Measurements from ENCODE around the gene IL22RA1.

IL22RA1 gene

DNA sequence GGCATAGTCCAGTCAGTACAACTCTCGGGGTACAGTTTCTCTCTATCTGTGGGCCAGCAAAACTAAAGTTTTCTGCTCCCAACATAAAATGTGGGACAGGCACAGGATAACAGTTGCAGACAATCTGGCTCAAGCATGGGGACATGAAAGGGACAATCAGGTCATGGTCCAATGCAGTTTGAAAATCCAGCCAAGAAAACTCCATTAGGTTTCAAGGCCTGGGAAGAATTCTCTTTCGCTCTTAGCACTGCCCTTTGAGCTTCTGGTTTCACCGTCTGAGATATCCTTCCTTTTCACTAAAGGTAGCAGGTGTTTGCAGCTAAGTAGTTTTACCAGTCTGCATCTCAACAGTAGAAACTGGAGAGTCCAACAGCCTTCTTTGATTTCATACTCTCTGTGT, 21.1 kb upstream of the IL22RA1 start:
- no peak for DNase-seq

DNA sequence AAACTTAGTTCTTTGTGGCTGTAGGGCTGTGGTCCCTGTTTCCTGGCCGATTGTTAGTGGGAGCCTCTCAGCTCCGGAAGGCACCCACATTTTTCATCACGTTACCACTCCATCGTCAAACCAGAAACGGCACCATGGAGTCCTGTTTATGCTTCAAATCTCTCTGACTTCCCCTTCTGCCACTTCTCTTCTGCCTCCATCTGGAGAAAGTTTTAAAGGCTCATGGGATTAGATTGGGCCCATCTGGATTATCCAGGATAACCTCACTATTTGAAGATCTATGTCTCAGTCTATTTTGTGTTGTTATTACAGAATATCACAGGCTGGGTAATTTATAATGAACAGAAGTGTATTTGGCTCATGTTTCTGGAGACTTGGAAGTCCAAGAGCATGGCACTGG, 19.3 kb upstream of the IL22RA1 start:
- no peak for DNase-seq

DNA sequence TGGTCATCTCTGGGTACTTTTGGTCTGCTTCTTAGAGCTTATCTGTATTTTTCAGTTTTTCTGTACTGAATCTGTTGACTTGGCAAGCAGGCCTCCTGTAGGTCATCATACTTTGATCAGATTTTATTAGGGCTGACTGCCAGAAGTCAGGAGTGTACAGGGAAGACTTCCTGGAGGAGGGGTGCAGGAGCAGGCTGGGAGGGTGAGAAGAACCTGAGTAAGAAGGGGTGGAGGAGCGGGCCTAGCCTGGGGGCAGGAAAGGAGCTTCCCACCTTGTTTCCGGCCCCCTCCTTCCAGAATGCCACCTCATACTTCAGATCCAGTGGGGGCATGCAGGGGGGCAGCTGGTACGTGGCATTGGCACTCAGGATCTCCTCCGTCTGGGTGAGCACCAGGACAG, 18.3 kb upstream of the IL22RA1 start:
- no peak for DNase-seq

DNA sequence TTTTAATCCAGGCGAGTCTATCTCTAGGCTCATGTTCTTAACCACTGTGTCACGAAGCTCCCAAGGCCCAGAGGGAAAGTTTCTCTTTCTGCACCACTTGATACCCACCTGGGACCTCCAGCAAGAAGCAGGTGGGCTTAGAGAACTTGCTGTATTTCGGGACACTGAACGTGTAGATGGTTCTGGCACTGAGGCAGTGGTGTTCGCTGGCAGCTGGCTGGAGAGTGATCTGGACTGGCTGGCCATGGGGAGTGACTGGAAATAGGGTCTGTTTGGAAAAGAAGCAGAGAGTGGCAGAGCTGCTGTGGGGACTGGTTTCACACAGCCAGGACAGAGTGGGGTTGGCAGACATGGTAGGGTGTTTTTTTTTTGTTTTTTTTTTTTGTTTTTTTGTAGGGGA, 16.4 kb upstream of the IL22RA1 start:
- no peak for DNase-seq

DNA sequence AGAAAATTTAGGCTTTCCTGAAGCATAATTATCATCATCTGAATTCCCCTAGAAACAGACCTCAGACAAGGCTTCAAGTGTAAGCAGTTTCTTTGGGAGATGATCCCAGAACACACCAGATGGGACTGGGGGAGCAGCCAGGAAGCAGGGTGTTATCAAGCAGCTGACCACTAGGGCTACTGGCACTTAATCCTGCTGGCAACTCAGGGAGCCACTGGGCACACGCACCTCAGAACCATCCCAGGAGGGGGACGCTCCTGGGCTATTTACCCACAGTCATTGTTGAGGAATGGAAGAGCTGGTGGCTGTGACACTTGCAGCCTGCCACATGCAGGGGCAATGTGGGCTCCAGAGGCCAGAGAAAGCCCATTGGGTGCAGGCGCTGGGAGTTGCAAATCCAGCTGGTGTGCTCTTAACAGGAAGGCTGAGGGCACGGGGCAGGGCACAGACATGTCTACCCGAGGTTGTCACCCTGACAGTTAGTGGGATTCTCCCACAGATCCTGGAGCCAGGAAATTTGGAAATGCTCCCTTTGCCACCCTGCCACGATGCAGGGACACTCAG, 15.1 kb upstream of the IL22RA1 start:
- no peak for DNase-seq

DNA sequence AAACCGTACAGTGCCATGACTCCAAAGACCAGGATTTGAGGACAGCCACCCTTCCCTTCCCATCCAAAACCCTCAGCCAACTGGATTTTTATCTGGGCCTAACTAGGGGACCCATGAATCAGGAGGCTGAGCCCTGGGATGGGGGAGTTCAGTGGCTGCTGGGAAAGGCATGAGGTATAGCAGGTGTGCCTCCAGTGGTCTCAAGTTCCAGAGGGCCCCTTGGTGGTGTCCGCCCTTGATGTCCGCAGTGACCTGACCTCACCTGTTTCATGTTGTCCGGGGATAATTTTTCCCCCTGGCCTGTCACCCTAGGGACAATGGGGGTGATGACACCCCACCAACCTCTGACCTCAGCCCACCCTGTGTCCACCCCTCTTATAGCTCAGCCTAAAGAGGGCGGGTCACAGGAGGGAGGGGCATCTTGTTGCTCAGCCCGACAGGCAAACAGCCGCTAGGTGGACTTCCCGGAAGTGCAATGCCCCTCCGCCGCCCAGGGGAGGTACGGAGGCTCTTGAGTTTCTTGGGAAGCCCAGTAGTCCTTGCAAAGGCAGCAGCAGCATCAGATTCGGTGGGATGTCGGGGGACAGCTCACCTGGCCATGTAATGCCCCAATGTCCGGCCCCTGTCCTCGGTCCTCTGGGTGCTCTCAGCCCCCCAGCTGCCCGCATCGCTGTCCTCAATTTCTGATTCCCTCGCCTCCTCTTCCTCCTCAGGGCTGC, 13.8 kb upstream of the IL22RA1 start:
- no peak for DNase-seq

DNA sequence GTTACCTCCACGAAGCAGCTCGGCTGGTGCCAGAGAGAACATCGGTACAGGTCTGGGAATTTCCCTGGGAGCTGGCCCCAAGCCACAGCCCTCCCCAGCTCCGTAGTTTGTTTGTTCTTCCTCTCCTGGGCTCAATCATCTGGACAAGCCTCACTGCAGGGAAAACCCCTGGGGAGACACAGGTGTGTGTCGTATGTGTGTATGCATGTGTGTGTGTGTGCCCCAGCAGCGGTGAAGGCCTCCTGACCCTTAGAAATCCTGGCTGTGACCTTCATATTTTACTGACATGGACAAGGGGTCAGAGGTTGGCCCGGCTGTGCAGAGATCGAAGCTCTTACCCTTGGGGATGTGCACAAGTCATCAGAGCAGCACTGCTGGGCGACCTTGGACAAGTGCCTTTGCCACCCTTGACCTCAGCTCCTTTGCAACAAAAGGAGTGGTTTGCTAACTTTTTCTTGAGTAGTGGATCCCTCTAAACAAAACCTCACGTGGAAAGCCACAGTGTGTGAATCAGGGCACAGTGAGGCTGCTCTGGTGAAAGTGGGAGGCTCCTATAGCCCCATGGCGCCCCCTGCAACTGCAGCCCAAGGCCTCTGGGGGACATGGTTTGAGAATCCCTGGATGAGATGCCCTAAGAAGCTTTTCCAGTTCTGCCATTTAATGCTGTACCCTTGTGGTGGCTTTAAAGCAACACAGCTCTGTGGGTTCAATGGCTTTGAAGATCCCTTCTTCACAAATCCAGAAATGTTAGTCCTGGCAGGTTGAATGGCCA, 12.3 kb upstream of the IL22RA1 start:
- no peak for DNase-seq

DNA sequence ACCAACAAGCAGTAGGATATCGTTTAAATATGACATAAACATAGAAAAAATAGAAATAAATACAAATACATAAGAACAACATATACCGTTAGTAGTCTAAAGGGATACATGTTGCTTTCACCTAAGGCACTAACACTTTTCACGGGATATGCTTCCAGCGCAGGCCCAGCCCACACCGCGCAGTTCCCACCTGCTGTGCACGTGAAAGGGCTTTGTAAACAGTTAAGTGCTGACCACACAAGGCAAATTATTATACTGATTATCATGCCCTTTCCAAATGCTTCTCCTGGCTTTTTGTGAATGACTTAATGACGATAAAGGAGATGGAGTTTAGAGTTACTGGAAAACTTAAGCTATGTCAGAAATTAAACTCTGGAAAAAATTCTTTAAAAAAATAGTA, 11.3 kb upstream of the IL22RA1 start:
- no peak for DNase-seq

DNA sequence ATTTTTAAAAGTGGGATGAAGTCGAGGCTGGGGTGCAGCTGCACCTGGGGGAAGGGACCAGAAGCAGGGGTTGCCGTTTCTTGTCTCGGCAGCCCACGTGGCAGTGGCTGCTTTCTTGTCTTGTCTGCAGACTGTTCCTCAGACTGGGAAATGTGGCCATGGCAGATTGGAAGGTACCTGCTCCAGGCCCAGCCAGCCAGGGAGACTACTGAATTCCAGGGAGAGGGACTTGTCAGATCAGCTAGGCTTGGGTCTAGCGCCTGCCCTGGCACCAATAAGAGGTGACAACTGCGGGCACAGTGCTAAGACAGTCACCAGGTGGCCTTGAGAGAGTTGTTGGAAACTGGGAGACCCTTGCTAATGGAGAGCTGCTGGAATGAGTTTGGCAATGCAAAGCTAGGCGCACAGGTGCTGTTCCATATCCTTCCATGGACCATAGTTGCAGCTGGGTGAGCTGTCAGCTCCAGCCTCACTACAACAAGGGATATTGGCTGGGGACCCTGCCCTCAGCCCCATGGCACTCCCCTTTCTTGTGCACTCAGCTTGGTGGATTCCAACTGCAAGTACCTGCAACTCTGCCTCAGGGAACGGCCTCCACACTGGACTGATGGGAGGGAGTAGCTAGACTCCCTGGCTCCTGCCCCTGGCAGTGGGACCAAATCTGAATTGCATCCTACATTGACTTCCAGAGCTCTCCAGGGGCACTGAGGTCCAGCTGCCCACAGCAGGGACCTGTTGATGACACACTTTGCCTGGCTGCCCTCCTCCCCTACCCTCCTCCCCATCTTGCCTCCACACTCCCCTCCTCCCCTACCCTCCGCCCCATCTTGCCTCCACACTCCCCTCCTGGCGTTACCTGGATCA, 9.9 kb upstream of the IL22RA1 start:
- DNase-seq = no peak

DNA sequence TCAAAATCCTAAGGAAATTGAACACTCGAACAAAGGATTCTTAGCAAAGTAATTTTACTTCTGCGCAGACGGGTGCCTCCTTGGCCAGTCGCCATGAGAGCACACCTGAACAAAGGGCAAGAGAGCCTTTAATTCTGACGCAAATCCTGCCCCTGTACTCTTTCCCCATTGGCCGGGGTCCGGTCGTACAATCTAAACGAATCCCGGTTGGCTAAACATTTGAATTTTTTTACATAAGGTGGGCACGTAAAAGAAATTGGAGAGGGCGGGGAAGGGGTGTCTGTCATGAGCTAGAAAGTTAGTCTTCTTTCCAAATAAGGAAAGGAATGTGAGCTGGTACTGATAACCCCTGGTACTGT, 8.2 kb upstream of the IL22RA1 start:
- DNase-seq = no peak

DNA sequence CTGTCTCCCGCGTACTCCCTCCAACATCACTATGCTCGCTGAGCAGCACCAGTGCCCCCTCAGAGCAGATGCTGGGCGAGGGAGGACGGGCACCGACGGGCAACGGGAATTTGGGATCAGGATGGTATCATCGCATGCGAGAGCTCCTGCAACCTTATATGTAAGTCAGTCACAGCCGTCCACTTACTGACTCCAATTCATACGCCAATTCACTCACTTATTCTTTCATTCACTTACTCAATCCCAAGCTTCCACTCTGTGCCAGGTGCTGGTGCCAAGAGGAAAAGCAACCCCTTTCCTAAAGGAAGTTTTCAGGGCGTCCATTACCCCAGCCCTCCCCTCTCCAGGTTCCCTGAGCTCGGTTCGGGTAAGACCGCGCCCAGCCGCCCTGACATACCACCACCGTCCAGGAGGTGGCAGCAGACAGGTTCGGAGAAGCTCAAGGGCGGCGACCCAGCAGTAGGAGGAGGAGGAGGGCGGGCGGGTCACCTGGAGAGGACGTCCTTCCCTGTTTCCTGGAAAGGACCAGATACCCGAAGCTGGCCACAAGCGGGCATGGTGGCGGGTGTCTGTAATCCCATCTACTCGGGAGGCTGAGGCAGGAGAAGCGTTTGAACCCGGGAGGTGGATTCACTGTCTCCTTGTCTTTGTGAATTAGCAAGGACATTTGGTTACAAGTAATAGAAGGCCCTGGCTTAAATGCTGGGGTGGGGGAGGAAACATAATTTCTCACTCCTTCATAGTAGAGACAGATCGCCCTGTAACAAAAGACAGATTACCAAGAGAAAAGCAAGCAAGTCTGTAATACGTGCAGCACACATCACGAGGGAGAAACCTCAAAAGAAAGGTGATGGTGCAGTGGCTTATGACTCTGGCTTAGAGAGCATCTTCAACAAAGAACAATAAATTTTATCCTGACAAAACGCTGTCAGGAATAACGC, 7.6 kb upstream of the IL22RA1 start:
- DNase-seq = no peak

DNA sequence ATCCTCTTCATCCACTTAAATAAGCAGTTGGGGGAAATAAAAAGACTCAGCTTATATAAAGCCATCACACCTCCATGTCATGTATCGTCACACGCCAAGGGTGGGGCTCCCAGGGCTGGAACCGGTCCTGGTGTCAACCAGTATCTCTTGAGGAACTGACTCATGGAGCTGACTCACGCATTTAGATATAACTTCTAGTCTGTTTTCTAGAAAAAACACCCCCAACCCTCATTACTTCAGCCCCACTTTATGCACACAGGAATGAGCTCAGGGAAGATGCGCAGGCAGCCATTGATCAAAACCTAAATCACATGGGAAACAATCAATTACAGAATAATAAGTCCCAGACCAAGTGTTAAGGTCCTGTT, 6.9 kb upstream of the IL22RA1 start:
- DNase-seq = no peak

DNA sequence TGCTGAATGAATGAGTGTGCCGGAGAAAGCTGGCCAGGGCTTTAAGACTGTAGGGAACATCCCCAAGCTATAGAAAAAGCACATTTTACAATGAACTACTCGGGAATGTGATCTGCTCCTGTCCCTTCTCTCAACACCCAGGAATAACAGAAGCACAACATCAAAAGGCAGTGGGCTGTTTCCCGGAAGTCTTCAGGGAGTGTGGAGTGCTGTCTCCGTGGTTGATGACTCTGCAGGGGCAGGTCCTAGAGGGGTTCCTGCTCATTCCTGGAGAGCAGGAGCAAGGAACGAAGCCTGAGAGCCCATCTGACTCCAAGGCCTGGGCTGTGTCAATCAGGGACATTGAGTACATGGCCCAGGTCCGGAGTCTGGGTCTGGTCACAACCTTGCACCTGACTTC, 4.9 kb upstream of the IL22RA1 start:
- DNase-seq = no peak

DNA sequence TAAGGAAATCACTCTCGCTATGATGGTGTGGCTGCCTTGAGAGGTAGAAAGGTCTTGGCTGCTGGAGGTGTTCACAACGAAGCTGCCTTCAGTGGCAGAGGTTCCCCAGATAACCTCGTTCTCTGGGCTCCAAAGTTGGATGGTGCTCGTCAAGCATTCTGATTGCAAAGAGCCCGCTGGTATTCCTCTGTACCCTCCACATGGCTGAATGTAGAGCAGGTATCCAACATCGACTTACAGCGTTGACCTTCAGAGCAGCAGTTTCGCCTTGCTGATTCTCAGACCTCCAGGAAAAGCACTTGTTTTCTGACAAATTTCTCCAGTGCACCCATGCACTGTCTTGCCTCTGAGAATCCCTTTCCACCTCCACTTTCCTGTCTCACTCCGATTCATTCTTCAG, 4.3 kb upstream of the IL22RA1 start:
- DNase-seq = no peak

DNA sequence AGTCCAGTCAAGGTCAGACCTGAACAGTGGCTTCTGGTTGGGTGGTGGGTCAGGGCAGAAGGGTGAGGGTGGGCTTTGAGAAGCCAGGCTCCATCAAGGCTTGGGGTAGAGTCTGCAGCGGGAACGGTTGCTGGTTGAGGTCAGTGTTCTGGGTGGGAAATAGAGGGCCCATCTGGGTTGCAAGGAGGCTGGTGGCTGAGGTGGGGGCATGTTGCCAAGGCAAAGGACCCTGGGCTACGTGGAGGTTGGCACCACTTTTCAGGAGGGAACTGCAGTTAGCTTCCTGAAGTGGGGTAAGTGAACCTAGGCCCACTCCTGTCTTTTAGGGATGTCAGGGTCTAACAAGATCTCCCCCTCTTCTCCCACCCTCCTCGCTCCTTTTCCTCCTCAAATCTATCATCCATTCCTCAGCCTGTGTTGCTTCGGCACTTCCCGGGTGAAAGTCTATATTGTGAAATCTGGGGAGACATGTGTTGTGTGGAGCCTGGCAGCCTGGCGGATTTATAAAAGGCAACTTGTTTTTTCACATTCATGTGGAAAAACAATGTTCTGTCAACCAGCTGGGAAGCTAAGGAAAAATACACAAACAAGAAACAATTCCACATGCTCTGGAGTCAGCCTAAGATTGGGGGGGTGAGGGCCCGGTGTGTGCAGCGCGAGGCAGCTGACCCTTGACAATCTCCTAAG, 1.5 kb downstream of the IL22RA1 start:
- no peak for DNase-seq

DNA sequence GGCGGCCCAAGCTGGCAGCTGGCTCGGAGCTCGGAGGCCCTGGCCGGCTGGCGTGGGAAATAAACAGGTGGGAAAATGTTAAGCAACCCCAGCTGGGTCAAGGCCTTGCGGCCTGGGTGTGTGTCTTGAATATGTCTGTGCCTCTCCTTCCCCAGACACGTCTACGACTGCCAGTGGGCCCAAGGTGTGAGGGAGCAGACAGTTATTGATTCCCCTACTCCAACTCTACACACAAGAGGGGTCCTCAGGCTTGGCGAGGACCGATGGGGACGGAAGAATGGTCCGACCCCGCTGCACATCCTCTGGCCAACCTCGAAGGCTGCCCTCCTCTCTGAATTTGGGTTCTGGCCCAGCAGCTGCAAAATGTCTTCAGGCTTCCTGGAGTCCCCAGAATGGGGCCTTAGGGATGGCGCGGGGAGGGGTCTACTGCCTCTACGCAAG, 2.2 kb downstream of the IL22RA1 start:
- DNase-seq = no peak

DNA sequence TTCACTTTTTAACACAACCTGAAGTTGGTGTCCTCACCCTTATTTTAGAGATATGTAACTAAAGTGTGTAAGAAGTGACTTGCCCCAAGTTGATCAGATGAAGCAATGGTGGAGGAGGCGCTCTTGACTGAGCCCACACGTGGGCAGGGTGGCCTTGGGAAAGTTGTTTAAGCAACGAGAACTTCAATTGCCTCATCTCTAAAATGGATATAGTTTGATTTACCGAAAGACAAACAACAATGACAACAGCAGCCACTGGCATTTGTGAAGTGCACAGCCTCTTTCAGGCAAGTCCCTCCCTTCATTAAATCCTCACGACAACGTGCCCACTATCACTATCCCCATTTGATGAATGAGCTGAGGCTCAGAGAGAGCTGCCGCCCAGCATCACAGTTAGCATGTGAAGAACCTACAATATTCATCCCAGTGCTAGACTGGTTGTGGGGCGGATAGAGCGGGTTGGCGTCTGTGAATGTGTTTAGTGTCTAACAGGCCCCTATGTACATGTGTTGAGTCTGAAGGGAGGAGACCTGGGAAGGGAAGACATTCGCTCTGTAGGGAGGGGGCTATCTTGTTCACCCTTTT, 3.0 kb downstream of the IL22RA1 start:
- DNase-seq = no peak

DNA sequence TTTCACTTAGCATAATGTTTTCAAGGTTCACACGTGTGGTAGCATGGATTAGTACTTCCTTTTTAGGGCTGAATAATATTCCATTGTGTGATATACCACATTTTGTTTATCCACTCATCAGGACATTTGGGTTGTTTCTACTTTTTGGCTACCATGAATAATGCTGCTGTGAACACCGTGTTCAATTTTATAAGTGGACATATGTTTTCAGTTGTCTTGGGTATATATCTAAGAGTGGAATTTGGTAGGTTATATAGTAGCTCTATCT, 3.8 kb downstream of the IL22RA1 start:
- DNase-seq = no peak

DNA sequence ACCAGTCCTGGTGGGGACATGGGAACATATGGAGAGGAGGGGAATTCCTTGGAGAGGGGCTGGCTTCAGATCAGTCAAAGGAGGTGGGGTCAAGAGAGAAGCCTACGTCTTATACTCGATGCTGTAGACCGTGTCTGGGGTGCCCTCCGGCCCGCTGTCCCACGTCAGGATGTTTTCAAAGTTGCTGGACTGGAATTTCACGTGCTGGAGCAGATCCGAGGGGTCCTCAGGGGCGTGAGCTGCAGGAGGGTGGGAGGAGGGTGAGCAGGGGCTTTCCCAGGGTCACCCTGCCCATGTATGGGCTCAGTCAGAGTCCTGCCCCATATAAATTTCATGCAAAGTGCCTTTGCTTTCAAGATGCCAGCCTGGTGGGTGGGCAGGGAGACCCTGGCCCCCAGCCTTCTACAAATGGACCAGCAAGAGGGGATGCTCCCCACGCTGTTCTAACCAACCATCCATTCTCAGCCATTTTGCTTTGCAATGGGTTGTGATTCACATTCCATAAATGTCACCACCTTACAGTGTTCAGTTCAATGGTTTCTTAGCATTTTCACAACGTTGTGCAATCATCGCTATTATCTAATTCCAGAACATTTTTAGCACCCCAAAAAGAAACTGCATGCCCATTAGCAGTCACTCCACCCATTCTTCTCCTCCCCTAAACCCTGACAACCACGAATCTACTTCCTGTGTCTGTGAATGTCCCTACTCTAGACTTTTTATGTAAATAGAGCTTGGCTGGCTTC, 4.3 kb downstream of the IL22RA1 start:
- no peak for DNase-seq

DNA sequence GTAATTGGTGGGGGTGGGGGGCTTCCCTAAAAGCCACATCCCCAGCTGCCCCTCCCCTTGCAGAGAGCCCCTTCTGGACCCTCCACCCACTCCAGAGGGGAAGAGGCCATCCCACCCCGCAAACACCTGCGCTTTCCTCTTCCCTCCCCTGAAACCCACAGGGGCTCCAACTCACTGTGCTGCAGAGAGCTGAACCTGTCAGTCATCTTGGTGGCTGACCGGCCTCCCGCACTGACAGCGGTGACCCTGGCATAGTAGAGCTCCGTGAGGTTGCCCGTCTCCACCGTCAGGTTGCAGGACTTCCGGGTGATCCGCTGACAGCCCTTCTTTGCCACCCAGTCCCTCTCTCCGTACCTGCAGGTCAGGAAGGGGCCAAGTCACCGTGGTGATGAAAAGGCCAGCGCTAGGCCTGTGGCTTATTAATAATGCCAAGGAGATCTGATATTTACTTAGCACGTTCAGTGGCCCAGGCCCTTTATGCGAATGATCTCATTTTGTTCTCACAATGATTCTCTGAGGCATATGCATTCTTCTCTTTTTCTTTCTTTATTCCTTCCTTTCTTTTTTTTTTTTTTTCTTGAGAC, 5.9 kb downstream of the IL22RA1 start:
- no peak for DNase-seq

DNA sequence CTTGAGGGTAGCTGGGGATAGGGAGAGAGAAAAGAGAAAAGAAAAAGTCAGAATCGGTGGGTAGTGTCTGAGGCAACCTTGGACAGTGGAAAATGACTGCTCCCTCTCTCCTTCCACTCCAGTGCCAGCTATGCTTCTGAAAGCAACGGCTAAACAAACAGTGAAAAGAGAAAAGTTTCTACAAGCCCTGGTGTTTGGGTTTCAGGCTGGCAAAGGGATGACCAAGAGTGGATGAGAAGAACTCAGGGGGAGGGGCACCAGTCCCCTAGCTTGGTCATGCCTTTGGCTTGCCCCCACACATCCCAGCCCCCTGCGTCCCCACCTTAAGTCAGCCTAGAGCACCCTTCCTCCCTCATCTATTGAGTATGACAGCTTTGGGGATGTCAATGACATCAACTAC, 8.6 kb downstream of the IL22RA1 start:
- no peak for DNase-seq

Measured in GF-D8 (cell line).